Mucosa of descending colon (tissue), 3 donors: Measurements from ENCODE around the gene NKIRAS1. TPM values are rescaled to one million over a fixed set of nuclear protein-coding genes. Genes with fewer than 3 reads are reported as not detected.
A peak's percentile ranks its signal among the peaks of the same experiment; 100 is the strongest.

Experiments used
- ATAC-seq: fragments of 200-7000 bp; cut with Tn5 transposase; one replicate; pipeline ENCODE4 v1.9.1; 2020; ENCODE audit warnings: mild to moderate bottlenecking, moderate library complexity
- DNase-seq, 3 donors: peaks; one replicate each; pipeline ENCODE4 v3.0.0-alpha.2; 2020
- H3K36me3 ChIP-seq: fragments of 200-600 bp; one replicate; pipeline ENCODE4 v1.8.0; 2021; ENCODE audit warnings: low read depth, mild to moderate bottlenecking
- H3K4me1 ChIP-seq: fragments of 200-600 bp; one replicate; pipeline ENCODE4 v1.8.0; 2021; ENCODE audit warnings: low read depth, mild to moderate bottlenecking
- H3K4me3 ChIP-seq: fragments of 200-600 bp; one replicate; pipeline ENCODE4 v1.8.0; 2021; ENCODE audit warnings: mild to moderate bottlenecking
- H3K9me3 ChIP-seq: fragments of 200-600 bp; one replicate; pipeline ENCODE4 v1.8.0; 2021; ENCODE audit warnings: mild to moderate bottlenecking
- CTCF ChIP-seq: fragments of 200-600 bp; IDR thresholded peaks from one replicate; pipeline ENCODE4 v1.8.0; 2022; ENCODE audit warnings: antibody characterized with exemption, mild to moderate bottlenecking
- intact Hi-C, 2 donors: fragments of 100-400 bp; cut with DNase I in 1 of 2; cut with micrococcal nuclease in 1 of 2; formaldehyde crosslinking; loops; one replicate each; pipeline versions ENCODE4 v1.11.0 to v1.11.1; 2022; cut with DNase I, micrococcal nuclease
- total RNA-seq, 3 donors: library from RNA; stranded (reverse); fragmentation: NEBNext Ultra II Directional in 2 of 3; extraction: Animal tissue kit (Norgen Biotek cat#: 25700) in 2 of 3; gene quantifications; one replicate each; pipeline versions ENCODE4 v1.2.1 to v1.2.4, GENCODE V29; 2021 to 2023
- donor health status: DM: no; HTN: no; CAD: no; lungs with moderate emphysema.
- donor health status: DM: no; HTN: no; CAD: no.
- donor health status: DM: no; HTN: yes; CAD: no.

The NKIRAS1 gene
- total RNA-seq, 3 donors from 2014 or later: 3.5 to 15.0 (median 5.3) TPM

- H3K36me3 ChIP-seq: no peaks in the 10 kb centered on the region
- peaks cover 17% of the 10 kb centered on the region for H3K4me1 ChIP-seq
- H3K9me3 ChIP-seq: no peaks in the 10 kb centered on the region
- no peak overlapping the region for H3K4me3 ChIP-seq
- ATAC-seq (peak; percentile 65), DNase-seq (no peak)
- intact Hi-C loops: no loop called here
- TF ChIP-seq CTCF: no peak
These were observed 43.9 kb upstream of the NKIRAS1 start for GRCh38 chr3:23960649-23961048.

GRCh38 chr3:23959135-23959900 is 42.5 kb upstream of the NKIRAS1 start:
- Histone ChIP-seq H3K9me3 (no peaks in the 10 kb centered on the region), H3K4me1 (peaks cover 17% of the 10 kb centered on the region), H3K36me3 (no peaks in the 10 kb centered on the region), H3K4me3 (no peak overlapping the region)
- intact Hi-C loops: no loop called here
- DNase-seq (no peak), ATAC-seq (peak; percentile 98)
- no peak for TF ChIP-seq CTCF

GRCh38 chr3:23956701-23957100 is 39.9 kb upstream of the NKIRAS1 start:
- H3K9me3 ChIP-seq: no peaks in the 10 kb centered on the region
- intact Hi-C loops: no loop called here
- no peak overlapping the region for H3K4me3 ChIP-seq
- H3K36me3 ChIP-seq: no peaks in the 10 kb centered on the region
- TF ChIP-seq CTCF: no peak
- no peak for DNase-seq
- peaks cover 17% of the 10 kb centered on the region for H3K4me1 ChIP-seq
- no peak for ATAC-seq

- DNase-seq (no peak), ATAC-seq (peak; percentile 51)
- no peaks in the 10 kb centered on the region for H3K36me3 ChIP-seq
- no peak for TF ChIP-seq CTCF
- H3K4me3 ChIP-seq: no peak overlapping the region
- H3K9me3 ChIP-seq: no peaks in the 10 kb centered on the region
- peaks cover 14% of the 10 kb centered on the region for H3K4me1 ChIP-seq
- intact Hi-C loops: no loop called here
These were observed 37.4 kb upstream of the NKIRAS1 start for GRCh38 chr3:23954144-23954543.

- ATAC-seq (no peak), DNase-seq (no peak)
- peaks cover 10% of the 10 kb centered on the region for H3K4me1 ChIP-seq
- no peaks in the 10 kb centered on the region for H3K36me3 ChIP-seq
- TF ChIP-seq CTCF: no peak
- H3K9me3 ChIP-seq: no peaks in the 10 kb centered on the region
- H3K4me3 ChIP-seq: no peak overlapping the region
- intact Hi-C loops: no loop called here
These were observed 36.7 kb upstream of the NKIRAS1 start for GRCh38 chr3:23953523-23953922.
